Testis (tissue), 3 donors: Measurements from ENCODE around the gene ZNF219. TPM values are rescaled to one million over a fixed set of nuclear protein-coding genes. Genes with fewer than 3 reads are reported as not detected.
"Not testable (repeated sequence)": the region's sequence is repeated elsewhere in the genome, so short reads cannot be mapped to it uniquely, and the experiment has no call there.

Source experiments
- DNase-seq: peaks from one replicate; pipeline ENCODE4 v3.0.0-alpha.2; 2019
- H3K27ac ChIP-seq, 2 donors: fragments of 200-600 bp; sonication (generic); one replicate each; pipeline ENCODE4 v1.5.1; 2019
- H3K27me3 ChIP-seq: fragments of 200-600 bp; sonication (generic); one replicate; pipeline ENCODE4 v1.5.1; 2019
- H3K36me3 ChIP-seq: fragments of 200-600 bp; sonication (generic); one replicate; pipeline ENCODE4 v1.5.1; 2017; ENCODE audit warnings: low read depth; ENCODE audit errors: missing control alignments
- H3K4me1 ChIP-seq: fragments of 200-600 bp; sonication (generic); one replicate; pipeline ENCODE4 v1.5.1; 2019
- H3K4me3 ChIP-seq, 2 donors: fragments of 200-600 bp; sonication (generic); one replicate each; pipeline ENCODE4 v1.5.1; 2017 to 2019
- H3K9me3 ChIP-seq: fragments of 200-600 bp; sonication (generic); one replicate; pipeline ENCODE4 v1.5.1; 2017
- CTCF ChIP-seq, 3 experiments: fragments of 450-650 bp in 2 of 3; fragments of 200-600 bp in 1 of 3; sonication (generic) in 1 of 3; IDR thresholded peaks; one replicate each; pipeline ENCODE4 v1.5.1; 2016 to 2019; ENCODE audit warnings: antibody characterized with exemption in 3 of 3, mild to moderate bottlenecking in 2 of 3, moderate library complexity in 1 of 3
- POLR2A ChIP-seq: fragments of 450-650 bp; IDR thresholded peaks from one replicate; pipeline ENCODE4 v1.6.1; 2017; ENCODE audit warnings: antibody characterized with exemption, mild to moderate bottlenecking, moderate library complexity
- WGBS, 2 donors: methylation state at CpG; one replicate each; pipeline ENCODE4 v1.1.5; 2018; 5-methylcytosine and 5-hydroxymethylcytosine counted together
- intact Hi-C: fragments of 100-400 bp; cut with DNase I; formaldehyde crosslinking; loops from one replicate; pipeline ENCODE4 v1.15.1; 2023; ENCODE audit warnings: low total_unique reads
- polyA plus RNA-seq: library from polyadenylated mRNA; stranded (reverse); fragments of 350-450 nt; fragmentation: Illumina TruSeq; extraction: RNeasy Lipid Tissue Mini Kit (QIAGEN cat#74804); gene quantifications from one replicate; pipeline ENCODE4 v1.2.3, GENCODE V29; 2014; ENCODE audit warnings: low read depth, low replicate concordance; ENCODE audit not compliant: insufficient read depth
- small RNA-seq, 2 donors: library from RNA; depleted of rRNA; stranded (forward); fragments of <200 nt; gene quantifications; one replicate each; pipeline ENCODE3, GENCODE V24; 2016
- total RNA-seq, 2 donors: library from RNA; depleted of rRNA; stranded (reverse); fragments of >200 nt; gene quantifications; one replicate each; pipeline ENCODE4 v1.2.3, GENCODE V29; 2016

ZNF219 gene
- total and polyA plus RNA-seq, 3 donors from 2014 or later: 17.7 to 64.8 (median 42.8) TPM

GRCh38 chr14:21042918-21043317, 55.5 kb downstream of the ZNF219 start:
- intact Hi-C loops: no loop called here
- TF ChIP-seq POLR2A (no peak), CTCF (IDR thresholded peaks at IDR 0.05) (no peak)
- 68 to 80% methylated on average over 8 of the region's 8 CpGs for WGBS, 2 donors
- Histone ChIP-seq H3K27ac (no peak overlapping the region), H3K27me3 (no peaks in the 10 kb centered on the region), H3K9me3 (no peaks in the 10 kb centered on the region), H3K36me3 (no peaks in the 10 kb centered on the region), H3K4me1 (peaks cover 12% of the 10 kb centered on the region), H3K4me3 (no peak overlapping the region)
- no peak for DNase-seq

- intact Hi-C loops: no loop called here
- H3K36me3 ChIP-seq: no peaks in the 10 kb centered on the region
- no peak within 1 kb of the TSS for H3K27ac ChIP-seq
- H3K4me3 ChIP-seq: no peak within 1 kb of the TSS
- no peak for DNase-seq
- WGBS, 2 donors: 70 to 78% methylated on average over 11 of the region's 11 CpGs
- H3K9me3 ChIP-seq: no peaks in the 10 kb centered on the region
- no peaks in the 10 kb centered on the region for H3K27me3 ChIP-seq
- TF ChIP-seq POLR2A (no peak), CTCF (IDR thresholded peaks at IDR 0.05) (no peak)
- peaks cover 14% of the 10 kb centered on the region for H3K4me1 ChIP-seq
Observed at GRCh38 chr14:21041676-21042433, 56.6 kb downstream of the ZNF219 start, which contains the start of gene RNASE7. Gene RNASE7 (plus strand): TSS chr14:21042362. CDS start chr14:21042993, 631 bp downstream.

GRCh38 chr14:21040941-21041340, 57.5 kb downstream of the ZNF219 start:
- H3K27me3 ChIP-seq, H3K36me3 ChIP-seq, H3K27ac ChIP-seq, intact Hi-C loops, H3K9me3 ChIP-seq, DNase-seq, H3K4me3 ChIP-seq: not testable (repeated sequence)
- peaks cover 14% of the 10 kb centered on the region for H3K4me1 ChIP-seq
- 90 to 92% methylated on average over 3 of the region's 3 CpGs for WGBS, 2 donors

GRCh38 chr14:21040370-21040925, 58.0 kb downstream of the ZNF219 start:
- TF ChIP-seq CTCF (IDR thresholded peaks at IDR 0.05) (no peak), POLR2A (no peak)
- Histone ChIP-seq H3K27me3 (no peaks in the 10 kb centered on the region), H3K36me3 (no peaks in the 10 kb centered on the region), H3K4me1 (peaks cover 15% of the 10 kb centered on the region), H3K9me3 (no peaks in the 10 kb centered on the region), H3K4me3 (no peak overlapping the region), H3K27ac (peak overlapping the region in 1 of 2 donors; percentile 64)
- no peak for DNase-seq
- intact Hi-C loops: no loop called here
- WGBS, 2 donors: 74 to 79% methylated on average over 8 of the region's 8 CpGs

Small RNA genes within 50 kb of the gene (small RNA-seq; reads per million reads assigned to genes)
- gene RNU6-252P: 0 reads per million in 2 donors

Other genes with a start within 250 kb of the ZNF219 start
- gene RNASE3, start 207.3 kb downstream of the ZNF219 start, total RNA-seq: under 1 TPM; 0.50 to 0.63 TPM
- gene RNASE3, start 207.3 kb downstream of the ZNF219 start, polyA plus RNA-seq: 1.4 TPM
- gene RNASE2, start 143.2 kb downstream of the ZNF219 start, total RNA-seq: not detected
- 0.65 TPM for gene RNASE2, start 143.2 kb downstream of the ZNF219 start, polyA plus RNA-seq
- 10 to 100 TPM; 93.2 to 93.4 TPM for gene METTL17, start 108.7 kb downstream of the ZNF219 start, total RNA-seq
- 68.9 TPM for gene METTL17, start 108.7 kb downstream of the ZNF219 start, polyA plus RNA-seq
- under 1 TPM; 0.24 to 0.31 TPM for gene SLC39A2, start 99.4 kb downstream of the ZNF219 start, total RNA-seq
- not detected for gene SLC39A2, start 99.4 kb downstream of the ZNF219 start, polyA plus RNA-seq
- gene NDRG2, start 73.6 kb downstream of the ZNF219 start, total RNA-seq: 100 to 1,000 TPM in 1 of 2 donors, 10 to 100 TPM in 1; 98.4 to 106 TPM
- 85.6 TPM for gene NDRG2, start 73.6 kb downstream of the ZNF219 start, polyA plus RNA-seq
- 100 to 1,000 TPM in 1 of 2 donors, 10 to 100 TPM in 1; 94.3 to 201 TPM for gene TPPP2, start 68.4 kb downstream of the ZNF219 start, total RNA-seq
- gene TPPP2, start 68.4 kb downstream of the ZNF219 start, polyA plus RNA-seq: 490 TPM
- gene RNASE13, start 63.8 kb downstream of the ZNF219 start, total RNA-seq: not detected
- gene RNASE13, start 63.8 kb downstream of the ZNF219 start, polyA plus RNA-seq: not detected
- under 1 TPM; 0.43 to 0.55 TPM for gene RNASE7, start 56.3 kb downstream of the ZNF219 start, total RNA-seq
- gene RNASE7, start 56.3 kb downstream of the ZNF219 start, polyA plus RNA-seq: 0.24 TPM
- gene RNASE8, start 40.8 kb downstream of the ZNF219 start, total RNA-seq: not detected
- not detected for gene RNASE8, start 40.8 kb downstream of the ZNF219 start, polyA plus RNA-seq
- 10 to 100 TPM; 30.5 to 36.9 TPM for gene ARHGEF40, start 28.4 kb downstream of the ZNF219 start, total RNA-seq
- gene ARHGEF40, start 28.4 kb downstream of the ZNF219 start, polyA plus RNA-seq: 22.0 TPM
- gene TMEM253, start 2.4 kb upstream of the ZNF219 start, total RNA-seq: under 1 TPM in 1 of 2 donors, not detected in 1; 0.50 TPM
- 0.65 TPM for gene TMEM253, start 2.4 kb upstream of the ZNF219 start, polyA plus RNA-seq
- gene OR5AU1, start 57.4 kb upstream of the ZNF219 start, total RNA-seq: under 1 TPM in 1 of 2 donors, not detected in 1; 0.43 TPM
- not detected for gene OR5AU1, start 57.4 kb upstream of the ZNF219 start, polyA plus RNA-seq
- 100 to 1,000 TPM; 317 to 399 TPM for gene HNRNPC, start 170.8 kb upstream of the ZNF219 start, total RNA-seq
- 443 TPM for gene HNRNPC, start 170.8 kb upstream of the ZNF219 start, polyA plus RNA-seq
- 10 to 100 TPM; 35.7 to 38.9 TPM for gene RPGRIP1, start 181.4 kb upstream of the ZNF219 start, total RNA-seq
- 110 TPM for gene RPGRIP1, start 181.4 kb upstream of the ZNF219 start, polyA plus RNA-seq